ENCODE data around the gene RPL22. TPM values are rescaled to one million over a fixed set of nuclear protein-coding genes. Genes with fewer than 3 reads are reported as not detected.

Gene RPL22
- polyA plus RNA-seq, 1 donor (not counting 4 experiments of a cell fraction or from before 2014, with no cell fraction given) = 421 TPM

- no peaks in the 10 kb centered on the region for H4K20me1 ChIP-seq (ENCODE audit: control insufficient read depth, extremely low read depth, insufficient read depth, low read length)
- H3K4me3 ChIP-seq (ENCODE audit: control insufficient read depth in 2 of 3, extremely low read depth in 1 of 3, insufficient read depth in 2 of 3, low read depth in 1 of 3, low read length in 3 of 3) = no peak overlapping the region
- H3K4me2 ChIP-seq (ENCODE audit: control insufficient read depth, extremely low read depth, insufficient read depth, low read depth, low read length) = no peak overlapping the region
- H3K9me1 ChIP-seq (ENCODE audit: control insufficient read depth, extremely low read depth, insufficient read depth, low read length) = no peaks in the 10 kb centered on the region
- no peaks in the 10 kb centered on the region for H3K27me3 ChIP-seq (ENCODE audit: control insufficient read depth, extremely low read depth, insufficient read depth, low read length)
- no peak overlapping the region for H3K27ac ChIP-seq (ENCODE audit: control insufficient read depth, insufficient read depth, low read length)
- dilution Hi-C loops (cut with MboI; ENCODE audit: extremely low pct_ligation_motif_present, low sequenced_read_pairs) = no loop called here
- no peaks in the 10 kb centered on the region for H3K79me2 ChIP-seq (ENCODE audit: control insufficient read depth, insufficient read depth, low read length)
- H2AFZ ChIP-seq (ENCODE audit: control insufficient read depth, low read length) = no peak overlapping the region
- H3K36me3 ChIP-seq (ENCODE audit: control insufficient read depth in 2 of 2, extremely low read depth in 1 of 2, insufficient read depth in 2 of 2, low read length in 2 of 2) = no peaks in the 10 kb centered on the region
- FAIRE-seq = no peak
- TF ChIP-seq CTCF (optimal IDR thresholded peaks at IDR 0.05 in 1 of 3, IDR thresholded peaks at IDR 0.05 in 1 of 3, conservative IDR thresholded peaks at IDR 0.05 in 1 of 3; ENCODE audit: extremely low read depth in 1 of 3, insufficient read depth in 2 of 3, low read length in 3 of 3) (no peak), EZH2 (IDR thresholded peaks at IDR 0.05; ENCODE audit: low read length) (no peak)
- no peak for DNase-seq (ENCODE audit: low read depth, low spot score)
- H3K4me1 ChIP-seq (ENCODE audit: control insufficient read depth, extremely low read depth, insufficient read depth, low read length) = peaks cover 9% of the 10 kb centered on the region
- no peaks in the 10 kb centered on the region for H3K9me3 ChIP-seq (ENCODE audit: control insufficient read depth, low read depth, low read length)
- no peak overlapping the region for H3K9ac ChIP-seq (ENCODE audit: control insufficient read depth, extremely low read depth, insufficient read depth, low read length)
Observed at GRCh38 chr1:6207921-6208320, 8.5 kb upstream of the RPL22 start.

- FAIRE-seq (no peak), DNase-seq (ENCODE audit: low read depth, low spot score) (no peak)
- peak overlapping the region; percentile 73 for H3K9ac ChIP-seq (ENCODE audit: control insufficient read depth, extremely low read depth, insufficient read depth, low read length)
- H3K4me3 ChIP-seq (ENCODE audit: control insufficient read depth in 2 of 3, extremely low read depth in 1 of 3, insufficient read depth in 2 of 3, low read depth in 1 of 3, low read length in 3 of 3) = peak overlapping the region in 2 of 3 experiments; percentile 49 to 73
- H4K20me1 ChIP-seq (ENCODE audit: control insufficient read depth, extremely low read depth, insufficient read depth, low read length) = no peaks in the 10 kb centered on the region
- H3K4me2 ChIP-seq (ENCODE audit: control insufficient read depth, extremely low read depth, insufficient read depth, low read depth, low read length) = peak overlapping the region; percentile 71
- H3K36me3 ChIP-seq (ENCODE audit: control insufficient read depth in 2 of 2, extremely low read depth in 1 of 2, insufficient read depth in 2 of 2, low read length in 2 of 2) = no peaks in the 10 kb centered on the region
- peaks cover 9% of the 10 kb centered on the region for H3K4me1 ChIP-seq (ENCODE audit: control insufficient read depth, extremely low read depth, insufficient read depth, low read length)
- H3K27ac ChIP-seq (ENCODE audit: control insufficient read depth, insufficient read depth, low read length) = no peak overlapping the region
- no peak for TF ChIP-seq CTCF (optimal IDR thresholded peaks at IDR 0.05 in 1 of 3, IDR thresholded peaks at IDR 0.05 in 1 of 3, conservative IDR thresholded peaks at IDR 0.05 in 1 of 3; ENCODE audit: extremely low read depth in 1 of 3, insufficient read depth in 2 of 3, low read length in 3 of 3)
- TF ChIP-seq EZH2 (IDR thresholded peaks at IDR 0.05; ENCODE audit: low read length) = no peak
- no peaks in the 10 kb centered on the region for H3K79me2 ChIP-seq (ENCODE audit: control insufficient read depth, insufficient read depth, low read length)
- H3K9me1 ChIP-seq (ENCODE audit: control insufficient read depth, extremely low read depth, insufficient read depth, low read length) = no peaks in the 10 kb centered on the region
- no peaks in the 10 kb centered on the region for H3K27me3 ChIP-seq (ENCODE audit: control insufficient read depth, extremely low read depth, insufficient read depth, low read length)
- H2AFZ ChIP-seq (ENCODE audit: control insufficient read depth, low read length) = no peak overlapping the region
- dilution Hi-C loops (cut with MboI; ENCODE audit: extremely low pct_ligation_motif_present, low sequenced_read_pairs) = no loop called here
- no peaks in the 10 kb centered on the region for H3K9me3 ChIP-seq (ENCODE audit: control insufficient read depth, low read depth, low read length)
Observed at GRCh38 chr1:6207075-6207885, 7.9 kb upstream of the RPL22 start.

Measured in keratinocyte (primary cell).